Measurements from ENCODE around the gene MYOF.
A peak's percentile ranks its signal among the peaks of the same experiment; 100 is the strongest.
"Not testable (repeated sequence)": the region's sequence is repeated elsewhere in the genome, so short reads cannot be mapped to it uniquely, and the experiment has no call there.

Gene MYOF

DNA sequence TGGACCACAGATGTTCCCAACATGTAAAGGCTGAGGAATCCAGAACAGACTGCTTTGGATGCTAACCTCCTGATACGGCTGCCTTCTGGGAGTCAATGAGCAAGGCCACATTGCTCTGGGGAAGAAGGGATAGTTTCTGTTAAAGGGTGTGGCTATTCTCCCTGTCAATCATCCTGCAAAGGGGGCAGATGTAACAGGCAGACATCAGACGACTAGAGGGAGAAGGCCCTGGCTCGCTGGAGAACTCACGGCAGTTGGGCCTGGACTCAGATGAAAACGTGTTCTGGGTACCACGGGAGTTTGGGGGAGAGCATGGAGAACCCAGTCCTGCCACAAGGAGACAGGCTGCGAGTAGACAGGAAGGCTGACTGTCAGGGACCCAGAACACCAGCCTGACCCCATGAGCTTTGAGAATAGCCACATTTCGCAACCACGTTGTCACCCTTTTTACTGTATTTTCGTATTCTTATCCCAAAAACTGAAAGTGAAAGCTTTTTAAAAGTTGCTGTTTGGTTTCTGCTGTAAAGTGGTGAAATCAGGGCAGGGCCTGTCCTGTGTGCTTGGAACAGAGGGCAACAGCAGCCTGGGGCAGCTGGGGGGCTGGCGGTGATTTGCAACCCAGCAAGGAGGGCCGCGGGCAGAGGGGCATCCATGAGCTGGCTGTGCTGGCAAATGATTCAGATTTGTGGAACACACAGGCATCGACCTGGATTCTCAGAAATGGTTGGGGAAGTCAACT lies 95.3 kb downstream of the MYOF start:
- DNase-seq (ENCODE audit: low spot score) = peak; percentile 27

GRCh38 chr10:93385345-93385744 lies 96.8 kb downstream of the MYOF start:
- DNase-seq (ENCODE audit: low spot score) = no peak

DNA sequence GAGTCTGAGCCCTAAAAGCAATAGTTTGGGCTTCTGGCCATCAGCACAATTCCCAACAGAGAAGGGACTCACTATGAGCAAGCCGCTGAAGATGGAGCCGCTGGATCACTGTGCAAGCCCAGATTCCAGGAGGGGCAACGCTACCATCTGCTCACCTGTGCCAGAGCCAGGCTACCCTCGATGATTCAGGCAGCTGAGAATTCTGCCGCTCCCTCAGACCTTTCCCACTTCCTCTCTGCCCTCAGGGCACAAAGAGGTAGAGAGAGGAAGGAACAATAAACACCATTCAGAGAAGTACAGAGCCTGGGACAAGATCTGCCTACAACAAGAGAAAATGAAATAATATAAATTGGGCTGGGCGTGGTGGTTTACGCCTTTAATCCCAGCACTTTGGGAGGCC lies 98.1 kb downstream of the MYOF start:
- DNase-seq (ENCODE audit: low spot score) = no peak

- peak; percentile 93 for DNase-seq (ENCODE audit: low spot score)
Observed at GRCh38 chr10:93383562-93383981, 98.6 kb downstream of the MYOF start.

DNA sequence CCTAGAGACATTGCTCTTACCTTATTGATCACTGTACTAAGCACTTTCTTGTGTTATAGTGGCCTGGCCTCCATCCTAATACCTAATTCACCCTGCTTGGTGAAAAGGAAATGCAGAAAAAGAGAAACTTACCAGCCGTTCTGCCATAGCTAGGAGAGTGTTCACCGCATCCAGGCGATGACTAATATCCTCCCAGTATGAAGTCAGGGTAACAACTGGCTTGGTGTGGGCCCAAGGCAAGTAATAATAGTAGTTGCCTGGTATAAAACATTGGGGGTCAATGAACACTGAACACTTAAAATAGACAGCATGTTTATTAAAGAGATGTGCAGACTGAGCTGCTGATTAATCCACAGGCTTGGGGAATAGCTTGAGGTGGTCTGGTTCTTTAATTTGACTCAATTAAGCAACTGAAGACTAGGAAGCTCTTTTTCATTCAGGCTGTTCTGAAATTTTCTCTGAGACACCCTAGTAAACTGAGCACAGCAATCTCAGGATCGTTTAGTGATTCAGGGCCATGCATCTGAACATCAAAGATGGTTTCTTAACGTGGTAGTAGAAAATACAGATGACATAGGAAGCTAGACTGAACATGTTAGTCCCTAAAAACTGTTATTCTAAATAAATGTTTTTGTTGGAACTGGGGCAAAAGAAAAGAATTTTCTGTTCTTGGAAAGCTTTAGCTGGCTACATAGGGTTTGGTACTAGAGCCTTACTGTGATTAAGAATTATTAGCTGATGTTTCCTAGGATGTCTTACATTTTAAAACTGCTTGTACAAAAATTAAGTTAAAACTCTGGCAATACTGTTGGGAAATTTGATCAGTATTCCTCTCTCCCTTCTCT lies 102.2 kb downstream of the MYOF start:
- peak; percentile 47 for DNase-seq (ENCODE audit: low spot score)

DNA sequence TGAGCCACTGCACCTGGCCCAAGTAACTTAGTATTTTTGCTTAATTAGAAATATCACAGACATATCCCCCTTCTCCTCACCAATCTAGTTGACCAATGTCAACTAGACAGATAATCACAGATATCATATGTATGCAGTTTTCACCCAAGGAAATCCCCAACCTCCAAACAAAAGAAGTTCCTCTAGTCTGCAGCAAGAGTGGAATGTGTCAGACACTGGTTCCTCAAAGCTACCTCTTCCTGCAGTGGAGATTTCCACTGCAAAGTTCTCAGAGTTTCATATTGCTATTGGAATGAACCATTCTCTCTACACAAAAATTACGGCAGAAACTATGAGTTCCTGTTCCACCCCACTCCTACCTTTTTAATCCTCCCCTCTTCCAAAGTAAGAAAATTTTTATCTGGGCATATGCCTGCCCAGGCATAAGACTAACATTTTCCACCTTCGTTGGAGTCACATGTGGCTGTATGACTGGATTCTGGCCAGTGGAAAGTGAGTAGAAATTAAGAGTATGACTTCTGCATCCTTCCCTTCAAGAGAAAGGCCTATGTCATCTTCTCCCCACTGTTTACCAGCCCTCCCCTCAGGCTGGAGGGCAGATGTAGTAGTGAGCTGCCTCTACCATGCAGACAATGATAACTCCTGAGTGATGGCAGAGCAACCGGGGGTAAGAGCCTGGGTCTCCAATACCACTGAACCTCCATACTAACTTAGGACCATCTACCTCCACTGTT lies 103.0 kb downstream of the MYOF start:
- no peak for DNase-seq (ENCODE audit: low spot score)

- DNase-seq (ENCODE audit: low spot score) = no peak
Observed at GRCh38 chr10:93378039-93378438, 104.1 kb downstream of the MYOF start.

- DNase-seq (ENCODE audit: low spot score) = peak; percentile 53
Observed at GRCh38 chr10:93376372-93377293, 105.5 kb downstream of the MYOF start.

DNA sequence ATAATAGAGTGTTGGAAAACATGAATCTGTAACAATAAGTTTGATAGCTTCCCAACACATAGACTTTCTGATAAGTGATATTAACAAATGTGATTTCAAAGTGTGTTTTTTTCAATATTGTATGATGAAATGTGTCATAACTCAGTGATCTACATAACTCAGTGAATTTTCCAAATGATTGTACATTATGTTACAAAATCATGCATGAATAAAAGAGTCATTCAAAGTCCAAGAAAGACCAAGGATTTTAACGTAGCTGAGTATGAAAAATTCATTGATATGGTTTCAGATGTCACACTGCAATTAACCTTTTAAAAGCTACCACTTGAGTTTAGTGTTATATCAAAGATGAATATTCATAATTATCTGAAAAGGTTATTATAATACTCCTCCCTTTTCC lies 111.2 kb downstream of the MYOF start:
- no peak for DNase-seq (ENCODE audit: low spot score)

DNA sequence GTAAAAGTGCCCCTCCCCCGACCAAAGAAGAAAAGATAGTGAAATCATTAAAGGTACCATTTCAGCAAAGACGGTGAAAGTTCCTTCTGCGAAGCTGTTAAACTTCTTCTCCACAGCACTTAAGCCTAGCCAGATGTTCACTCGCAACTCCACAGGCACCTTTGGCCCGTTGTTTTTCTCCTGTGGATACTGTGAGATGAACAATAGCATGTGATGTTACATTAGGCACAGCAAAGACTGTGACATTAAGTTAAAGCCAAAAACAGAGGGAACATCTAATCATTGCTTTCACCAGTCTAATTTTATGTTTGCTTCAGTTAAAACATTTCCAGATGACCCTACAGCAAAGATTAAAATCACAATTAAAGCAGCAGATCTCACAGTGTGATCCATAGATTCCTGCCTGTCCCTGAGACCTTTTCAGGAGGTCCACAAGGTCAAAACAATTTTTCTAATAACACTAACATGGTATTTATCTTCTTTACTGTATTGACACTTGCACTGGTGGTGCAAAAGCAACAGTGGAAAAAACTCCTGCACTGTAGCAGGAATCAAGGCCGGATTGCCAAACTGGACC lies 112.5 kb downstream of the MYOF start:
- DNase-seq (ENCODE audit: low spot score) = no peak

GRCh38 chr10:93368210-93368609 lies 113.9 kb downstream of the MYOF start:
- no peak for DNase-seq (ENCODE audit: low spot score)

DNA sequence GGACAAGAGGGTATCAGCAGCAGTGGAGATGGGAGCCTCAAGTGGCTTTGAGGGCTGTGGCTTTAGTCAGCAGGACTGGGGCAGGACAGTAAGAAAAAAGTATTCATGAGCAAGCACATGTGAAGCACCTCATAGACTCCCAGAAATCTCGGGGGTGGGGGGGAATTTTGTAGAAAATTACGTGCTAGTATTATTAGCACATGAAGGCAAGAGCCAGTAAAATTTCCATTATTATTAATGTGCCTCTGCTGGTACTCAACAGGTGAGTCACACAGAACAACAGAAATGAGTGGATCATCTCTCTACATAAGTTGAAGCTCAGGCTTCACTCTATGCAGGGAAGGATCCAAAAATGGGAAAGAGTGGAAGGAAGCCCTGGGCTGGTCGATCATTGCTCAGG lies 114.5 kb downstream of the MYOF start:
- no peak for DNase-seq (ENCODE audit: low spot score)

DNA sequence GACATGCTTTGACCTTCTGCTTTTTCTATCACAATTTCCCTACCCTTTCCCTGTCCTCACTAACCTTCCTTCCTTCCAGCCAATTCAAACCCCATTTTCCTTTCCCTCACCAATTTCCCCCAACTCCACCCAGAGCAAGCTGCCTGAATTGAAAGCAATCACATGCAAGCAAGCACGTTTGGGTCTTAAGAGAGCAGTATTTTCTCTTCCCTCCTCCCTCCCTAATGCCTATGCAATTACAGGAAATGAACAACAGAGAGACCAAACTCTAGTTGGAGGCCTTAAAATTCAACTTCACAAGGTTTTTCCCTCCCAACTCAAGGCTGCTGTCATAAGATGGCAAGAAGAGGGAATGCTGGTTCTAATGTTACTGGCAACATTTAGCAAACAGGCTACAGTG lies 117.2 kb downstream of the MYOF start:
- no peak for DNase-seq (ENCODE audit: low spot score)

DNA sequence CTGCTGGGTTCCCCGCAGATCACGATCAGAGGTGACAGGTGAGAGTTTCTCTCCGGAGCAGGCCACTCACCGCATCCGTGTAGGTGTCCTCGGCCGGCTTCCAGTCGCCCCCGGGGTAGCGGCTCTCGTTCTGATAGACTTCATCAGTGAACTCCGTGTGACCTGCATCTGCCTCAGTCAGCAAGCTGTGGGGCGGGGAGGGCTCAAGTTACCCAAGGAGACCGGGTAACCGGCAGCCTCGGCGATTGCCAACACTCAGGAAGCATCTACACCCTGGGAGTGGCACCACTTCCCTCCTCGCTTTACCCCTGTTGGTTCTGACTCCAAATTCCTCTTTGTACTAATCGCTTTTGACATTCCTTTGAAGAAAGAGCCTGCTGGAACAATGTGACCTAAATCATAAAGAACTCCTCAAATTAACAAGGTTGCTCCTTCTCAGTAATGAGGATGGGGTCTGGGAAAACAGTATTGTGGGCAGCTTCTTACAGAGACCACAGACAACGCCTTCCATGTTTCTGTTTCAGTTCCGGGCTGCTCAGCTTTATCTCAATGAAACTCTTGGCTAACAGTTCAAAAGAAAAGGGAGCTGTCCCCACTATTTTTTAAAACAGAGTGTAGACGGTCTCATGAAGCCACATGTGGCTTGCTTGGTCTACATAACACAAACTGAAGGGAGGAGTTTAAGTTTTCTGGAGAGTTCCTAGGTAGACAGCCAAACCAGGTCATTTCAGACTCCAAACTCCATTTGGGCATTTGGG lies 118.1 kb downstream of the MYOF start:
- DNase-seq (ENCODE audit: low spot score) = no peak

DNA sequence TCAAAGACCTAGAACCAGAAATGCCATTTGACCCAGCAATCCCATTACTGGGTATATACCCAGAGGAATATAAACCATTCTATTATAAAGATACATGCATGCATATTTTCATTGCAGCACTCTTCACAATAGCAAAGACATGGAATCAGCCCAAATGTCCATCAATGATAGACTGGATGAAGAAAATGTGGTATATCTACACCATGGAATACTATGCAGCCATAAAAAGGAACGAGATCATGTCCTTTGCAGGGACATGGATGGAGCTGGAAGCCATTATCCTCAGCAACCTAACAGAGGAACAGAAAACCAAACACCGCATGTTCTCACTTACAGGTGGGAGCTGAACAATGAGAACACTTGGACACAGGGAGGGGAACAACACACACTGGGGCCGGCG lies 123.7 kb downstream of the MYOF start:
- DNase-seq (ENCODE audit: low spot score) = not testable (repeated sequence)

DNA sequence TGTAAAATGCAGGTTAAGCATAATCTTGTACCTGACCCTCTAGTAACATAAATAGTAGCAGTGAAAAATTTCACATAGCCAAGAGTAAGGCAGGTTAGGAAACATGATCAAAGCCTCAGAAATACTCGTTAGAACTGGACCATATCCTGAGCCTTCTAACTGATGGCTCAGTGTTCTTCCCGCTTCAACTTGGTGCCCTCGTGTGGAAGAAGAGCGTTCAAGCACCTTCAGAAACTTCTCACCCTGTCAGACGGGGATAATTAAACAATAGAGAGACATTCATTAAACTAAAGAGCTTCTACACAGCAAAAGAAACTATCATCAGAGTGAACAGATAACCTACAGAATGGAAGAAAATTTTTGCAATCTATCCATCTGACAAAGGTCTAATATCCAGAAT lies 124.5 kb downstream of the MYOF start:
- DNase-seq (ENCODE audit: low spot score) = no peak

DNA sequence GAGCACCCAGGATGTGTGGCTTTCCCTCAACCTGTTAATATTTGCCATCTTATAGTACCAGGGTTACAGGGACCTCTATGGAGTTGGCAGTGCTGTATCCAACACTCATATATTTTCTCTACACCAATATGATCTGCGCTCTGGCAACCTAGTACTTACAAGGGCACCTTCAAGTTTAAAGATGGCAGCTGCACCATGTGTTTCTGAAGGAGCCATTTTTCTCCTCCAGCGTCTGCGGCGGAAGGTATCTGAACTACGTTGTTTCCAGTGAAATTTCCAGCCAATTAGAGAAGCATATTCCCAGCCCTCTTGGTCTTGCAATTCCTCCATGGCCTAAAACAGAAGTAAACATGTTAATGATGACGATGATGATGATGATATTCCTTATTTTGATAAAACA lies 125.6 kb downstream of the MYOF start:
- DNase-seq (ENCODE audit: low spot score) = no peak

- DNase-seq (ENCODE audit: low spot score) = peak; percentile 60
Observed at GRCh38 chr10:93352638-93353383, 129.3 kb downstream of the MYOF start.

GRCh38 chr10:93346694-93347093 lies 135.4 kb downstream of the MYOF start:
- no peak for DNase-seq (ENCODE audit: low spot score)

GRCh38 chr10:93346108-93346507 lies 136.0 kb downstream of the MYOF start:
- no peak for DNase-seq (ENCODE audit: low spot score)
